DMS79 treated with DMSO at 0.1 percent for 48 hours (cell line): Measurements from ENCODE around the gene TRPM3.

Source experiments
- DNase-seq: peaks from one replicate; lab custom pipeline; 2025; lab: John Stamatoyannopoulos, UW

Gene TRPM3

GRCh38 chr9:70947086-70947485, 174.3 kb downstream of the TRPM3 start:
- DNase-seq: no peak

- DNase-seq: no peak
These were observed 176.1 kb downstream of the TRPM3 start for GRCh38 chr9:70945301-70945700.

GRCh38 chr9:70941191-70941590, 180.2 kb downstream of the TRPM3 start:
- DNase-seq: no peak

- no peak for DNase-seq
These were observed 180.8 kb downstream of the TRPM3 start for GRCh38 chr9:70940605-70941004.

GRCh38 chr9:70936536-70936935, 184.9 kb downstream of the TRPM3 start:
- no peak for DNase-seq

- no peak for DNase-seq
These were observed 185.6 kb downstream of the TRPM3 start for GRCh38 chr9:70935856-70936255.

GRCh38 chr9:70934642-70935041, 186.8 kb downstream of the TRPM3 start:
- no peak for DNase-seq

GRCh38 chr9:70933321-70933720, 188.1 kb downstream of the TRPM3 start:
- no peak for DNase-seq

- DNase-seq: no peak
These were observed 189.3 kb downstream of the TRPM3 start for GRCh38 chr9:70932097-70932496.

GRCh38 chr9:70927530-70927929, 193.9 kb downstream of the TRPM3 start:
- DNase-seq: no peak

- DNase-seq: peak; percentile 13
These were observed 196.4 kb downstream of the TRPM3 start for GRCh38 chr9:70924895-70925547.

- DNase-seq: no peak
These were observed 197.0 kb downstream of the TRPM3 start for GRCh38 chr9:70924380-70924779.

GRCh38 chr9:70923961-70924360, 197.5 kb downstream of the TRPM3 start:
- DNase-seq: no peak

GRCh38 chr9:70921136-70921535, 200.3 kb downstream of the TRPM3 start:
- DNase-seq: no peak

- no peak for DNase-seq
These were observed 204.1 kb downstream of the TRPM3 start for GRCh38 chr9:70917277-70917676.

- DNase-seq: no peak
These were observed 209.6 kb downstream of the TRPM3 start for GRCh38 chr9:70911791-70912190.

- no peak for DNase-seq
These were observed 210.8 kb downstream of the TRPM3 start for GRCh38 chr9:70910598-70910997.

GRCh38 chr9:70902692-70903131, 218.7 kb downstream of the TRPM3 start:
- DNase-seq: no peak

- no peak for DNase-seq
These were observed 219.2 kb downstream of the TRPM3 start for GRCh38 chr9:70902171-70902570.

GRCh38 chr9:70901746-70902145, 219.7 kb downstream of the TRPM3 start:
- DNase-seq: no peak

- no peak for DNase-seq
These were observed 220.4 kb downstream of the TRPM3 start for GRCh38 chr9:70901013-70901412.

- DNase-seq: no peak
These were observed 227.8 kb downstream of the TRPM3 start for GRCh38 chr9:70893580-70894122.

- DNase-seq: no peak
These were observed 232.9 kb downstream of the TRPM3 start for GRCh38 chr9:70888471-70888870.

GRCh38 chr9:70887826-70888225, 233.6 kb downstream of the TRPM3 start:
- DNase-seq: no peak
